GM18502 (cell line): ENCODE data around the gene C1orf105.
"Not testable (repeated sequence)": the region's sequence is repeated elsewhere in the genome, so short reads cannot be mapped to it uniquely, and the experiment has no call there.

Experiments
- ATAC-seq: cut with Tn5 transposase; IDR thresholded peaks from one replicate; pipeline ENCODE4 v1.9.1; 2021; ENCODE audit warnings: mild to moderate bottlenecking; ENCODE audit not compliant: unreplicated experiment, poor library complexity

Gene C1orf105

GRCh38 chr1:172421974-172422604 is 1.6 kb downstream of the C1orf105 start:
- no peak for ATAC-seq

- ATAC-seq: no peak
Measured at GRCh38 chr1:172423336-172423735, 2.9 kb downstream of the C1orf105 start.

- ATAC-seq: no peak
Measured at GRCh38 chr1:172425339-172425738, 4.9 kb downstream of the C1orf105 start.

DNA sequence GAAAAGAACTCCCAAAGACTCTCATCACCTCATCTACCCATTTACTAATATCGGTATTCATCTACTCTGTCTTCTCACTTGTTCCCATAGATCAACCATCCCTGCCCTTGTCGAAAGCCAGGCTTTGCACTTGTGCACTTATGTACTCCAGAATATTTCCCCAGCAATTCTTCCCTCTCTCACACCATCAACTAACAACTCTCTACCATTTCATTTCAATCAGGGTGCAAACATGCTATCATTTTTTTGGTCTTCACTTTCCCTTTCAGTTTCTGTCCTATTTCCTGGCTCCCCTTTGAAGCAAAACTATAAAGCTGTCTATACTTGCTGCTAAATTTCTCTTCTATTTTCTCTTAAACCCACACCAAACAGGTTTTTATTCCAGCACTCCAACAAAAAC is 6.7 kb downstream of the C1orf105 start:
- ATAC-seq: no peak

DNA sequence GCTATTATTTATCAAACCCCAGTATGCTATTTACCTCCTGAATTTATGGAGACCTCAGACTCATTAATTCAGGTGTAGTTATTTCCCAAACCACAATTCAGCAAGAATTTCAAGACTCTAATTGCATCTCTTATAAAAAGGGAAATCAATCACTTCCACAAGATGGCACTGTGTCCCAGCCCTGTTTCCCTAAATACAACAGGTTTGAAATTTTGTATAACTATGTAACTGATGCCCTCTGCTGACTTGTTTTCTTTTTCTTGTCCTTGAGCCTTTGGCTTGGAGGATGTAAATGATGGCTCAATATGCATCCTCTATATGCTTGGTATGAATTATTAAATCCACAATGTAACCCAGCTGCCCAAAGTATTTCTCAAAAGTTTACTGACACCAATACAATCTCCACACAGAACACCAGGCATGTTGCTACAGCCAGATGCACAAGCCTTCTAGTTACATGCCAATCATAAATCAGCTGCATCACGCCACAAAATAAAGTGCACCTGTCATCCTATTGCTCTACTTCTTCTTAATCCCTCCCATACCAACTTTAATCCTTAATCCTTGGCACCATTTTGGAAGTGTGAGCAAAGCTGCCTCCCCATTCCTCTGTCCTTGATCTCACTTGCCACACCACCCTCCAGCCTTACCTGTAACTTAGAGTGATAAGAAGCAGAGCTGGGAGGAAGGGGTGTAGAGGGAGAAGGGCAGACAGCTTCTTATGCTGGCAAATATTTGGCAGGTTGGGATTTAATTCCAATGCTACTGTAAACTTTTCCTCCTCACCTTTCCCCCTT is 9.0 kb downstream of the C1orf105 start:
- no peak for ATAC-seq

GRCh38 chr1:172430128-172430454 is 9.6 kb downstream of the C1orf105 start:
- ATAC-seq: no peak

- no peak for ATAC-seq
Measured at GRCh38 chr1:172431204-172431603, 10.7 kb downstream of the C1orf105 start.

DNA sequence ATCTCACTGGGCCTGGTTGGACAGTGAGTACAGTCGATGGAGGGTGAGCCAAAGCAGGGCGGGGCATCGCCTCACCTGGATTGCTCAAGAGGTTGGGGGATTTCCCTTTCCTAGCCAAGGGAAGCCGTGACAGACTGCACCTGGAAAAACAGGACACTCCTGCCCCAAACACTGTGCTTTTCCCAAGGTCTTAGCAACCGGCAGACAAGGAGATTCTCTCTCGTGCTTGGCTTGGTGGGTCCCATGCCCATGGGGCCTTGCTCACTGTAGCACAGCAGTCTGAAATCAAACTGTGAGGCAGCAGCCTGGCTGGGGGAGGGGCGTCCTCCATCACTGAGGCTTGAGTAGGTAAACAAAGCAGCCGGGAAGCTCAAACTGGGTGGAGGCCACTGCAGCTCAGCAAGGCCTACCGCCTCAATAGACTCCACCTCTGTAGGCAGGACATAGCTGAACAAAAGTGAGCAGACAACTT is 11.3 kb downstream of the C1orf105 start:
- ATAC-seq: no peak

DNA sequence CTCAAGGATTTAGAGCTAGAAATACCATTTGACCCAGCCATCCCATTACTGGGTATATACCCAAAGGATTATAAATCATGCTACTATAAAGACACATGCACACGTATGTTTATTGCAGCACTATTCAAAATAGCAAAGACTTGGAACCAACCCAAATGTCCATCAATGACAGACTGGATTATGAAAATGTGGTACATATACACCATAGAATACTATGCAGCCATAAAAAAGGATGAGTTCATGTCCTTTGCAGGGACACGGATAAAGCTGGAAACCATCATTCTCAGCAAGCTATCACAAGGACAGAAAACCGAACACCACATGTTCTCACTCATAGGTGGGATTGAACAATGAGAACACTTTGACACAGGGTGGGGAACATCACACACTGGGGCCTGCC is 16.7 kb downstream of the C1orf105 start:
- ATAC-seq: not testable (repeated sequence)

GRCh38 chr1:172442404-172442803 is 21.9 kb downstream of the C1orf105 start:
- ATAC-seq: no peak

DNA sequence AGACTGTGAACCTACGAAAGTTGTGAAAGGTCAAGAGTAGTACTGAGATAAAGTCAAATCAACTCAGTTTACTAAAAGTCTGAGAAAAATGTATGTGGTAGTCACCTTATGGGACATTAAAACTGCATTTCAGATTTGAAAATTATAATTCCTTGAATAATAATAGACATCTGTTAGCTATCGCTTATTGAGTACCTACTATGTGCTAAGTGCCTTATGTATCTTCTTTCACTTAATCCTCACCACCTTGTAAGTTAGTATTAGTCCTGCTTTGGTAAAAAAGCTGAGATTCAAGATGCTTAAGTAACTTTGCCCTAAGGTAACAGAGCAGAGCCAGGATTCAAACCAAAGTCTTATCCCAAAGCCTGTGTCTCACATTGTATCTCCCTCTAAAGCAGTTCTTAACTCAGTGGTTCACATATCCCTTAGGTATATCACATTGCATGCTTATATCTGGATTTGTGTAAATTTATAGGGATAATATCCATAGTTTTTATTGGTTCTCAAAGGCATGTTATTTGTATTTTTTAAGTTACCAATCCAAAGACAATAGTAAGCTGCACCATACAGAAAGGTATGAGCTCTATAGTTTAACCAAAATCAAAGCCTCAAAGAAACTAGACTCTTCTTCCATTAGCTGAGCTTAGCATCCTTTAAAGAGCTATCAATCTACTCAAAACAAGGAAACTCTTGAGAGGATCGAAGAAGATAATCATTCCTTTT is 22.5 kb downstream of the C1orf105 start:
- no peak for ATAC-seq

DNA sequence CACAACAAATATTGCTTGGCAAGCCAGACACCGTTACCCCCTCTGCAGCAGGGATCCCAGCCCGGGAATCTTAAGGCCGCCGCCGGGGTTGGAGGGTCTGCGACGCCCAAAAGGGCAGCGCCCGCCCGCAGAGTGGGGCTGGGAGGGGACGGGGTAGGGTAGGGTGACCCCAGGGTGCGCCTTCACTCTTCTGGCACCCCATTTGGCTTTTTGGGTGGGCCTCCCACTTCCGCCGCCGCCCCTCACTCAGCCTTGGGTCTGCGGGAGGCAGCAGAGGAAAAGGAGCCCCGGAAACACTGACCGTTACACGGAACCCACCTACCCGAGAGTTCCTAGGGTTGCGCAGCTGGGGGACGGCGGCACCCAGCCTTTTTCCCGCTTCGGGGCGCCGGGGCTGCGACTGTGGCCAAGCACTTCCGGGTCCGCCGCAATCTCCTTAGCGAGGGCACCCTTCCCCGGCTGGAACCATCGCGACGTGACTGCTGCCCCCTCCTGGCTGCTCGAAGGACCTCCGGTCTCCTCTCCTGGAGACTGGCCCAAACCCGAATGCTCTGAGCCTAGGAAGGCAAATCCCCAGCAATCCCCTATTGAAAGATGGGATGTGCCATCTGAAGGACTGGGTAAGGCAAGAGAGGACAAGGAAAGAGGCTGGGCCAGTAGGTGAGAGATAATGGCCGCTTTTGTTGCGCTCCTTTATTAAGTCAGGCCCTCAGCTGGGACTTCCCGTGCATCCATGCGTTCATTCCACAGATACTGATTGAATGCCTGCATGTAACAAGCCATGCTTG is 23.4 kb downstream of the C1orf105 start, which contains the start of gene PIGC:
Gene PIGC (minus strand): TSS at position 404 of the 788 bp plus-strand sequence. CDS start 1,447 bp downstream, outside the sequence.
- ATAC-seq: peak; percentile 98

DNA sequence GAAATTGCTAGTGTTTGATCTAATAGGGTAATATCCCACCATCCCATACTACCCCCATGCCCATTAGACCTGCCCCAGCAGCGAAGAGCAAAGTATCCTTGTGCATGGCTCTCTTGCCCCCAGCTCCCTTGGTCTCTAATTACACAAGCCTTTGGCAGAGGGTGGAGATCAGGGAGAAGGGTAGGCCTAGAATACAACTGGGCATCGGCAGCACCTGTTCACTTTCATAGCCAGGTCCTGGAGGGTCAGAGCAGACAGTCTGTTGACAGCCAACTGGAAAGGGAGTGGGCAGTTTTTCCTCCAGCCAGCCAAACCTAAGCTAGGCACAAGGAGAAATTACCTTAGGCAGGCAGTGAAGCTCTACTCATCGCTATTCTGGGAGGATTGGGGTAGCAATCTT is 26.1 kb downstream of the C1orf105 start:
- ATAC-seq: no peak

DNA sequence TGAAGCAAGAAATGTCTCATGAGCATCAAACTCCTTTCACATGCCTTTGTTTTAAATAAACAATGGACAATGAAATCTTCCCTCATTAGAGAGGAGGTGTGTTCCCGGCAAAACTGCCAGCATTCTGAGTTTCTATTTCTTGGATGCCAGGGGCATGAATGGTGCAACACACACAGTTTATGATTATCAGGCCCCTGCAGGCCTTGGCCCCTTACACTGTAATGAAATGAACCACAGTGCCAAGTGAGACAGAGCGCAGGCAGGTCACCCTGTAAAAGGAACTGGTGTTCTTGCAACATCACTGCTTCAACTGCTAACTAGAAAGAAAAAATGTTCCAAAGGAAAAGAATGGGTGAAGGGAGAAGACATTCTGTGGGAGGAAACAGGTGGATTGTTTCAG is 27.2 kb downstream of the C1orf105 start:
- ATAC-seq: no peak

DNA sequence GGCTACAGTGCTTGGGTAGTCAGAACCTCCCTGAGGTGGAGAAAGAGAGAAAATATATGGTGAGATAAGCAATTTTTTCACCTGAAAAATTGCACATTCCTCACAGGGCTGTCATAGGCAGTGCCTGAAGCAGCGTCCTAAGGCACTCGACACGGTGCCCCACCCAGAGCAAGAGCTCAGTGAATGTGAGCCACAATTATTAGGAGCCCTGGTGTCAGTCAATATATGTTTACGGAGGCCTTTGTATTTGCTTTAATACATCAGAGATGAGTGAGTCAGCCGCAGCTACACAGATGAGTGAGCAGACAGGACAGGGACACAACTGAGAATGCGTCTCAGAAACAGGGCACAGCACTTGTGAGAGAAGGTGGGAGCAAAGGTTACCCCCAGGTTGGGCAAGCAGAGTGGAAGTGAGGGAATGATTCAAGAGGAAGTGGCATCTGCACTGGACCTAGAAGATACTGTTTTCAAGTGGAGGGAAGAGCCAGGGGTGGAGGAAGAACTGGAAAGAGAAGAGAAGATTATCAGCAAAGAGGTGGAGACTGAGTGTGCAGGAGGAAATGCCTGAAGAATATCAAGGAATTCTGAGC is 28.6 kb downstream of the C1orf105 start:
- no peak for ATAC-seq

GRCh38 chr1:172449585-172450523 is 29.4 kb downstream of the C1orf105 start:
- ATAC-seq: peak; percentile 89

DNA sequence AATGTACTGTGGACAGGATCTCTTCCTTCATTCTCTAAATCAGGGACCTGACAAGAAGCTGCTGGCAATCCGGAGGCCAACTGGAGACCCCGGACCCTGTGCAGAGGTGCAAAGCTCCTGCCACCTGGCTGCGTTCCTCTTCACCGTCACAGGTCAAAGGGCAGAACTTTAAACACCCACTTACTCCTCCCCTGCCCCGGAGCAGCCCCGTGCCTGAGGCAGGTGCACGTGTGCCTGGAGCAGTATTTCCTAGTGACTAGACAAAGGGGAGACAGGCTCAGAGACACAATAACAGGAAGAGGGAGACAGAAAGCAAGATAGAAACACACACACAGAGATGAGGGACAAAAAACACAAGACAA is 30.0 kb downstream of the C1orf105 start:
- ATAC-seq: no peak

- ATAC-seq: no peak
Measured at GRCh38 chr1:172451002-172451443, 30.5 kb downstream of the C1orf105 start.
